ENCODE data around the gene CTNNA3.

DNA sequence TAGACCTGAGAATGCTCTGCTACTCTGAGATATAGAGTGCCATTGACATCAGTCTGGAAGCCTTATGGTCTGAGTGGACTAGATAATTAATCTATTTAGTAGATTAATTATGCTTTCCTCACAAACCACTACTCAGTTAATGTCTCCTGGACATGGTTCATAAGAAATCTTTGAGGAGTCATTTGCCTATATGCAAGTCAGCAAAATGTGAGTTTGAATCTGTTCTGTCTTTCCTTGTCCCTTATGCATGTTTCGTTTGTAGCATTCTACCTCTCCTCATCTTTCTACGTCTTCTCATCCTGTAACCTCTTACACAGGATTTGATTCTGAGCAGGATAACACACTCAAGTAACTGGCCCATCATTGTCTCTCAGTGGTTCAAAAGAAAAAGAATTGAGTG is 1505.6 kb downstream of the CTNNA3 start:
- TF ChIP-seq CTCF (IDR thresholded peaks at IDR 0.05; ENCODE audit: insufficient read depth, low read length, poor library complexity, severe bottlenecking) (no peak), EZH2phosphoT487 (conservative IDR thresholded peaks at IDR 0.05; ENCODE audit: low read length) (no peak)
